ENCODE results near the gene FBXO44. TPM values are rescaled to one million over a fixed set of nuclear protein-coding genes. Genes with fewer than 3 reads are reported as not detected.

Gene FBXO44
- polyA plus RNA-seq, 1 experiment = 24.4 TPM

DNA sequence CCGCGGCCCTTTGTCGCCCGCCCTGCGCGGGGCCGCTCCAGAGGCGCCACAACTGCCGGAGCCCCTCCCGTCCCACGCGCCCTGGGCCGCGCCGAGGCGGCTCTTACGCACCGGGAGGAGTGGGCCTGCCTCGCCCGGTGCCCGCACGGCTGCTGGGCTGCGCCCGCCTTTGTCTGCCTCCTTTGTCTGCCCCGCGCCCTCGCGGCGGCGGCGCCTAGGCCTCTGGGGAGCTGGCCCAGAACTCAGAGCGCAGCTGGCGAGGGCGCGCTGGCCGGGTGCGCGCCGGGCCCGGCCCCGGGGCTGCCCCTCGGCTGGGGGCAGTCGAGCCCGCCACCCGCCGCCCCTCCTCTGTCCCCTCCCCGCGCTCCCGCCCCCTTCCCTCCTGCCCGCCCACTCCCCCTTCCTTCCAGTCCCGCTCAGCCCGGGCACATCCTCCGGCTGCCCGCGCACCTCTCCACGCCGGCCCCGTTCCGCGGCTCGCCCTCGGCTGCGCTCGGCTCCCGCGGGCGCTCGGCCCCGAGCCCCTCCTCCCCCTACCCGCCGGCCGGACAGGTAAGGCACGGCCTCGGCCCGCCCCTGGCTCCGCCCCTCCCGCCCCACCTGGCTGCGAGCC lies 36.7 kb downstream of the FBXO44 start, which contains the start of gene DRAXIN:
TSS of gene DRAXIN (plus strand) at position 409 of the 613 bp plus-strand sequence. CDS start 14,549 bp downstream, outside the sequence.
- TF ChIP-seq, protein P1, sequence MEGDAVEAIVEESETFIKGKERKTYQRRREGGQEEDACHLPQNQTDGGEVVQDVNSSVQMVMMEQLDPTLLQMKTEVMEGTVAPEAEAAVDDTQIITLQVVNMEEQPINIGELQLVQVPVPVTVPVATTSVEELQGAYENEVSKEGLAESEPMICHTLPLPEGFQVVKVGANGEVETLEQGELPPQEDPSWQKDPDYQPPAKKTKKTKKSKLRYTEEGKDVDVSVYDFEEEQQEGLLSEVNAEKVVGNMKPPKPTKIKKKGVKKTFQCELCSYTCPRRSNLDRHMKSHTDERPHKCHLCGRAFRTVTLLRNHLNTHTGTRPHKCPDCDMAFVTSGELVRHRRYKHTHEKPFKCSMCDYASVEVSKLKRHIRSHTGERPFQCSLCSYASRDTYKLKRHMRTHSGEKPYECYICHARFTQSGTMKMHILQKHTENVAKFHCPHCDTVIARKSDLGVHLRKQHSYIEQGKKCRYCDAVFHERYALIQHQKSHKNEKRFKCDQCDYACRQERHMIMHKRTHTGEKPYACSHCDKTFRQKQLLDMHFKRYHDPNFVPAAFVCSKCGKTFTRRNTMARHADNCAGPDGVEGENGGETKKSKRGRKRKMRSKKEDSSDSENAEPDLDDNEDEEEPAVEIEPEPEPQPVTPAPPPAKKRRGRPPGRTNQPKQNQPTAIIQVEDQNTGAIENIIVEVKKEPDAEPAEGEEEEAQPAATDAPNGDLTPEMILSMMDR (IDR thresholded peaks at IDR 0.05; ENCODE audit: insufficient read depth, low read depth, low read length) = no peak
- Histone ChIP-seq H3K4me3 (ENCODE audit: low read depth, low read length) (no peak within 1 kb of the TSS), H3K36me3 (ENCODE audit: control insufficient read depth, insufficient read depth, low read length) (no peaks in the 10 kb centered on the region), H3K27me3 (ENCODE audit: control insufficient read depth, insufficient read depth, low read length) (peaks cover 32% of the 10 kb centered on the region)
- ChIA-PET POLR2A (no interaction called here), CTCF (no interaction called here)
- DNase-seq (ENCODE audit: low read depth) = no peak

- ChIA-PET CTCF (no interaction called here), POLR2A (no interaction called here)
- DNase-seq (ENCODE audit: low read depth) = no peak
- Histone ChIP-seq H3K36me3 (ENCODE audit: control insufficient read depth, insufficient read depth, low read length) (no peaks in the 10 kb centered on the region), H3K4me3 (ENCODE audit: low read depth, low read length) (no peak overlapping the region), H3K27me3 (ENCODE audit: control insufficient read depth, insufficient read depth, low read length) (peaks cover 34% of the 10 kb centered on the region)
- TF ChIP-seq, protein P1 (IDR thresholded peaks at IDR 0.05; ENCODE audit: insufficient read depth, low read depth, low read length) = no peak
These were observed 37.4 kb downstream of the FBXO44 start for GRCh38 chr1:11691928-11692711.

DNA sequence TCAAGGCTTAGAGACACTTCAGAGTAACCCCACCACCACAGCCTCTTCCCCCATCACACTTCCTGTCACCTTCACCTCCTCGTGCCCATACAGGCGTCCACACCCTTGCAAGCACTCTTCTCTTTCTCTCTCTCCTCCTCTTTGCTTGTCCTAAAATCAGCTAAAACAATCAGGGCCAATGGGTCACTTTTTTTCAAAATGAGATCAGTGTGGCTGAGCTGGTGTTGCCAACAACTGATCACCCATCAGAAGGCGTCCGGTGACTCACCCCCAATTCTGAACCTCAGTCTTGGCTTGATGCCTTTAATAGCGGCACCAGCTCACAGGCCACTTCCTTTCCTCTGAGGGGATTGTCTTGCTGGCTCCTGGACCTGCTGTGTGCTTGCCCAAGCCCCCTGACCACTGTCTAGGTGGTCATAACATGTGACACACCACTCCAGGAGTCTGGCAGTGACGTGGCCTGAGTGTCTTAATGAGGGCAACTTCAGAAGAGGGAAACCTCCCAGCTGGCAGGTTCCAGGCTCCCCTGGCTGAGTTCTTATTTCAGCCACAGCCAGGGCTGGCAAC lies 38.4 kb downstream of the FBXO44 start:
- peak; percentile 33 for DNase-seq (ENCODE audit: low read depth)
- TF ChIP-seq, protein P1 (IDR thresholded peaks at IDR 0.05; ENCODE audit: insufficient read depth, low read depth, low read length) = no peak
- no peak overlapping the region for H3K4me3 ChIP-seq (ENCODE audit: low read depth, low read length)
- peaks cover 39% of the 10 kb centered on the region for H3K27me3 ChIP-seq (ENCODE audit: control insufficient read depth, insufficient read depth, low read length)
- ChIA-PET POLR2A (no interaction called here), CTCF (interaction anchor here (0.9 to 1.1 kb wide), 3 partner anchors 12 to 29 kb away, joined by 4 to 5 read pairs (median 4); partner anchors contain the start of genes FBXO6 and MAD2L2)
- no peaks in the 10 kb centered on the region for H3K36me3 ChIP-seq (ENCODE audit: control insufficient read depth, insufficient read depth, low read length)

- CTCF ChIA-PET = interaction anchor here (0.9 to 7.9 kb wide), 4 partner anchors 13 to 29 kb away, joined by 4 to 30 read pairs (median 4); partner anchors contain the start of genes FBXO6 and MAD2L2
- POLR2A ChIA-PET = no interaction called here
- no peaks in the 10 kb centered on the region for H3K36me3 ChIP-seq (ENCODE audit: control insufficient read depth, insufficient read depth, low read length)
- DNase-seq (ENCODE audit: low read depth) = no peak
- peaks cover 35% of the 10 kb centered on the region for H3K27me3 ChIP-seq (ENCODE audit: control insufficient read depth, insufficient read depth, low read length)
- no peak overlapping the region for H3K4me3 ChIP-seq (ENCODE audit: low read depth, low read length)
- TF ChIP-seq, protein P1 (IDR thresholded peaks at IDR 0.05; ENCODE audit: insufficient read depth, low read depth, low read length) = no peak
These were observed 39.2 kb downstream of the FBXO44 start for GRCh38 chr1:11693917-11694316.

- Histone ChIP-seq H3K4me3 (ENCODE audit: low read depth, low read length) (no peak overlapping the region), H3K36me3 (ENCODE audit: control insufficient read depth, insufficient read depth, low read length) (no peaks in the 10 kb centered on the region), H3K27me3 (ENCODE audit: control insufficient read depth, insufficient read depth, low read length) (peaks cover 29% of the 10 kb centered on the region)
- POLR2A ChIA-PET = no interaction called here
- CTCF ChIA-PET = interaction anchor here (0.6 to 7.9 kb wide), 5 partner anchors 14 to 53 kb away, joined by 3 to 30 read pairs (median 3); no protein-coding TSS in a partner anchor
- TF ChIP-seq, protein P1 (IDR thresholded peaks at IDR 0.05; ENCODE audit: insufficient read depth, low read depth, low read length) = no peak
- DNase-seq (ENCODE audit: low read depth) = no peak
These were observed 41.2 kb downstream of the FBXO44 start for GRCh38 chr1:11695861-11696260.

Data from BJ (cell line).